HUES6 (cell line): ENCODE data around the gene MRPL1.

Experiments used
- H3K27ac ChIP-seq: 2 replicates; pipeline ENCODE4 v1.7.0; 2013; ENCODE audit warnings: low read depth, mild to moderate bottlenecking, low read length, inconsistent platforms
- H3K27me3 ChIP-seq: 2 replicates; pipeline ENCODE4 v1.6.1; 2013; ENCODE audit warnings: low read length; ENCODE audit not compliant: control insufficient read depth, insufficient read depth
- H3K36me3 ChIP-seq: 2 replicates; pipeline ENCODE4 v1.6.1; 2013; ENCODE audit warnings: low read length; ENCODE audit not compliant: control insufficient read depth, insufficient read depth
- H3K4me1 ChIP-seq: 2 replicates; pipeline ENCODE4 v1.6.1; 2013; ENCODE audit warnings: low read length; ENCODE audit not compliant: control insufficient read depth, insufficient read depth
- H3K4me3 ChIP-seq: 2 replicates; pipeline ENCODE4 v1.5.1; 2013; ENCODE audit warnings: low read depth, low read length
- H3K9ac ChIP-seq: one replicate; pipeline ENCODE4 v1.6.1; 2013; ENCODE audit warnings: mild to moderate bottlenecking, low read length
- H3K9me3 ChIP-seq: 2 replicates; pipeline ENCODE4 v1.6.1; 2013; ENCODE audit warnings: low read depth, low read length; ENCODE audit not compliant: control insufficient read depth, insufficient read depth

The MRPL1 gene

DNA sequence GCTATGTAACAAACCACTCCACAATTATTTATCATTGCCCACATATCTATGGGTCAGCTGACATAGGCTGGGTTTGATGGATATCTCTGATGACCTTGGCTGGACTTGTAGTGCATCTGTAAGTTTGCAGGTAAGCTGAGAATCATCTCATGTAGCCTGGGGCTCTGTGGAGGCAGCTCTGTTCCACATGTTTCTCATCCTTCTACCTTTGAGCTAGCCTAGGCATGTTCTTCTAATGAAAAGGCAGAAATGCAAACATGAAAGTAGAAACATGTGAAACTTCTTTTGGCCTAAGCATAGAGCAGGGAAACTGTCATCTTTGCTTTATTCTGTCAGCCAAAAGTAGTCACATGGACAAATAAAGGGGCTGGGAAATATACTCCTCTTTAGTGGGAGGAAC lies 18.2 kb downstream of the MRPL1 start:
- Histone ChIP-seq H3K27me3 (no peaks in the 10 kb centered on the region), H3K9ac (no peak overlapping the region), H3K4me3 (no peak overlapping the region), H3K27ac (no peak overlapping the region), H3K9me3 (no peaks in the 10 kb centered on the region), H3K4me1 (peaks cover 8% of the 10 kb centered on the region), H3K36me3 (peaks cover 25% of the 10 kb centered on the region)

DNA sequence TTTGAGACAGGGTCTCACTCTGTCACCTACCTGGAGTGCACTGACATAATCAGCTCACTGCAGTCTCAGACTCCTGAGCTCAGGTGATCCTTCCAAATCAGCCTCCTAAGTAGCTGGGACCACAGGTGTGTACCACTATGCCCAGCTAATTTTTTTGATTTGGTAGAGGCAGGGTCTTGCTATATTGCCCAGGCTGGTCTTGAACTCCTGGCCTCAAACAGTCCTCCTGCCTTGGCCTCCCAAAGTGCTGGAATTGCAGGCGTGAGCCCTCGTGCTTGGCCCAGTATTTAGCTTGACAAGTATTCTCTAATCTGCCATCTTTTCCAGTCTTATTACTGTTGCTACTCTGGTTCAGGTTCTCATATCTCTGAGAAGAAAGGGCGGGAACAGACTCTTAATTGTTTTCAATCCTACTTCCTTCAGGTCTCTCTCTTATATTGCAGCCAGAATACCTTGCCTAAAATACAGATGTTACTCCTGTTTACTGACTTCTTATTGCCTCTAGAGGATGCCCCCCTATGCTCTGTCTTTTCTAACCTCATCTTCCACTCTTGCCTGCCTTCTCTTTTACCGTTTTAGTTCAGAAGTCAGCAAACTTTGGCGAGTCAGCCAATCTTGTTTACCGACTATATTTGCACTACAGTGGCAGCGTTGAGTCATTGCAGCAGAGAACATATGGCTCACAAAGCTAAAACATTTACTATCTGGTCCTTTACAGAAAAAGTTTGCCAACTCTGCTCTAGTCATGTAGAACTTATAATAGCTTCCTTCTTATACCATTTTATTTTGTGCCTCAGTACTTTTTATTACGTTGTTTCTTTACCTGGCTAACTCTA lies 19.0 kb downstream of the MRPL1 start:
- H3K4me1 ChIP-seq: peaks cover 8% of the 10 kb centered on the region
- no peaks in the 10 kb centered on the region for H3K27me3 ChIP-seq
- H3K9me3 ChIP-seq: no peaks in the 10 kb centered on the region
- H3K9ac ChIP-seq: no peak overlapping the region
- H3K27ac ChIP-seq: no peak overlapping the region
- H3K36me3 ChIP-seq: peaks cover 27% of the 10 kb centered on the region
- H3K4me3 ChIP-seq: no peak overlapping the region

GRCh38 chr4:77893451-77893850 lies 30.8 kb downstream of the MRPL1 start:
- Histone ChIP-seq H3K9ac (no peak overlapping the region), H3K36me3 (peaks cover 25% of the 10 kb centered on the region; the same call in 1 of the 2 replicates), H3K27ac (no peak overlapping the region), H3K27me3 (no peaks in the 10 kb centered on the region), H3K4me1 (no peaks in the 10 kb centered on the region), H3K4me3 (no peak overlapping the region), H3K9me3 (no peaks in the 10 kb centered on the region)

GRCh38 chr4:77899607-77900006 lies 37.0 kb downstream of the MRPL1 start:
- Histone ChIP-seq H3K4me3 (no peak overlapping the region), H3K27me3 (no peaks in the 10 kb centered on the region), H3K9ac (no peak overlapping the region), H3K4me1 (no peaks in the 10 kb centered on the region), H3K36me3 (peaks cover 20% of the 10 kb centered on the region), H3K27ac (no peak overlapping the region), H3K9me3 (no peaks in the 10 kb centered on the region)

- Histone ChIP-seq H3K4me1 (no peaks in the 10 kb centered on the region), H3K27me3 (no peaks in the 10 kb centered on the region), H3K27ac (no peak overlapping the region), H3K9me3 (no peaks in the 10 kb centered on the region), H3K9ac (no peak overlapping the region), H3K36me3 (peaks cover 7% of the 10 kb centered on the region), H3K4me3 (no peak overlapping the region)
Measured at GRCh38 chr4:77903186-77903585, 40.6 kb downstream of the MRPL1 start.

DNA sequence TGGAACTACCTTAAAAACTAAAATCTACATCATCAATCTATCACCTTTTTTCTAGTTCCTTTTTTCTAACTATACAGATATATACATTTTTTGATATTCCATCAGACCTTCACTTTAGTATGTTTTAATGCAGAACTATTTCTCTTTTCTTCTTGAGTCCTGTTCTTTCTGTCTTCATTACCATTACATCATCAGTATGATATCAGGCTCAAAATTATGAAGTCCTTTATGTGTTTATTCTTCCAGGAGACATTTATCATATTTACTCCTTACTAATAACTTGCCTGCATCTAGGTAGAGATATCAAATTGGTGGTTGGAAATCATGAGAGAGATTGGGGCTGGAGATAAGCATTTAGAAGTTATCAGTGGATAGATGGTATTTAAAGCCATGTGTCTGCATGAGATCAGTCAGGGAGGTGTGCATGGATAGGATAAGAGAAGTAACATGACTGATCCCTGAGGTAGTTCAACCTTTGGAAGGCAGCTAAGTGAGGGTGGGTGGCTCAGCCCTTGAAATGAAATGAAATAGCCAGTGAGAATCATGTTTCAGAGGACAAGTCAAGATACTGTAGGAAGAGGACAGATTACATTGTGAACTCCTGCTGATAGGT lies 43.1 kb downstream of the MRPL1 start:
- Histone ChIP-seq H3K4me1 (no peaks in the 10 kb centered on the region), H3K4me3 (no peak overlapping the region), H3K36me3 (peaks cover 12% of the 10 kb centered on the region), H3K27me3 (no peaks in the 10 kb centered on the region), H3K9ac (no peak overlapping the region), H3K9me3 (no peaks in the 10 kb centered on the region), H3K27ac (no peak overlapping the region)

GRCh38 chr4:77910676-77911075 lies 48.0 kb downstream of the MRPL1 start:
- Histone ChIP-seq H3K4me1 (no peaks in the 10 kb centered on the region), H3K27me3 (no peaks in the 10 kb centered on the region), H3K36me3 (peaks cover 5% of the 10 kb centered on the region), H3K9ac (no peak overlapping the region), H3K4me3 (no peak overlapping the region), H3K27ac (no peak overlapping the region), H3K9me3 (no peaks in the 10 kb centered on the region)

- Histone ChIP-seq H3K36me3 (peaks cover 5% of the 10 kb centered on the region), H3K27ac (no peak overlapping the region), H3K27me3 (no peaks in the 10 kb centered on the region), H3K9me3 (no peaks in the 10 kb centered on the region), H3K9ac (no peak overlapping the region), H3K4me3 (no peak overlapping the region), H3K4me1 (no peaks in the 10 kb centered on the region)
Measured at GRCh38 chr4:77911091-77911490, 48.5 kb downstream of the MRPL1 start.

DNA sequence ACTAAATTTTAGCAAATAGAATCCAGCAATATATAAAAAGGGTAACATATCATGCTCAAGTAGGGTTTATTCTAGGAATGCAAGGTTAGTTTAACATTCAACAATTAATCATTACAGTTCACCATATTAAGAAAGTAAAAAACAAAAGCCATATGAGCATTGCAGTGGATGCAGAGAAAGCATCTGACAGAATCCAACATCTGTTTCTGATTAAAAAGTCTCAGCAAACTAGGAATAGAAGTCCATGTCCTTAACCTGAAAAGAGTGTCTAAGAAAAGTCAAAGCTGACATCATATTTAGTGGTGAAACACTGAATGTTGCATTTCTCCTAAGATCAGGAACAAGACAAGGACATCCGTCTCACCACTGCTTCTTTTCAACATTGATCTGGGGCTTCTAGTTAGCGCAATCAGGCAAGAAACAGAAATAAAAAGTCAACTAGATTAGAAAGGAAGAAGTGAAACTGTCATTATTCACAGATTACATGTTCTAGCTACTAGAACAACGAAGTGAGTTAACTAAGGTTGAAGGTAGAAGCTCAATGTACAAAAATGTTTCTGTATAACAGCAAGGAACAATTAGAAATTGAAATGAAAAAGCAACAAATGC lies 49.3 kb downstream of the MRPL1 start:
- H3K9me3 ChIP-seq: no peaks in the 10 kb centered on the region
- H3K27ac ChIP-seq: no peak overlapping the region
- no peak overlapping the region for H3K4me3 ChIP-seq
- H3K9ac ChIP-seq: no peak overlapping the region
- H3K36me3 ChIP-seq: peaks cover 5% of the 10 kb centered on the region
- no peaks in the 10 kb centered on the region for H3K4me1 ChIP-seq
- no peaks in the 10 kb centered on the region for H3K27me3 ChIP-seq

GRCh38 chr4:77913348-77913747 lies 50.7 kb downstream of the MRPL1 start:
- no peak overlapping the region for H3K4me3 ChIP-seq
- no peaks in the 10 kb centered on the region for H3K4me1 ChIP-seq
- no peak overlapping the region for H3K9ac ChIP-seq
- no peaks in the 10 kb centered on the region for H3K27me3 ChIP-seq
- no peak overlapping the region for H3K27ac ChIP-seq
- H3K36me3 ChIP-seq: peaks cover 5% of the 10 kb centered on the region
- H3K9me3 ChIP-seq: no peaks in the 10 kb centered on the region

DNA sequence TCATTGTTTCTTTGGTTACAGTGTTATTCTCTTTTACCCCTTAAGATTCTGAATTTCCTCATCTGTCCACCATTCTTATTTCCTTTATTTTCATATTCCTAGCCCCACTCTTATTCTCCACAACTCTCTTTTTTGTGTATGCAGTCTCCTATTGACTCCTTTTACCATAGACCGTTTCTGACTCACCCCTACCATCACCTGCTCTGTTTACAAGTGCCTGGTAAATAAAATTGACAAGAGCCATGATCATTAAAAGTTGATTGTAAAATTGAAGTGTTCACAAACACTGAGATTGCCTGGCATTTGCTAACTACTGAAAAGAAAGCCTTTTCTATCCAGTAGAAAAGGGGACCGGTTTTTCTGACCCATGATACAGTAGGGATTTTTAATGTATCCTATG lies 54.4 kb downstream of the MRPL1 start:
- no peaks in the 10 kb centered on the region for H3K4me1 ChIP-seq
- H3K27ac ChIP-seq: no peak overlapping the region
- no peaks in the 10 kb centered on the region for H3K27me3 ChIP-seq
- no peak overlapping the region for H3K9ac ChIP-seq
- H3K4me3 ChIP-seq: no peak overlapping the region
- H3K36me3 ChIP-seq: no peaks in the 10 kb centered on the region
- no peaks in the 10 kb centered on the region for H3K9me3 ChIP-seq
